Neutrophil (primary cell): ENCODE measurements around the gene NEMP2.

Experiments used
- H3K27ac ChIP-seq: fragments of 200-600 bp; sonication (generic); 2 replicates; pipeline ENCODE4 v1.5.1; 2016; ENCODE audit warnings: mild to moderate bottlenecking, moderate library complexity
- H3K27me3 ChIP-seq: fragments of 200-600 bp; sonication (generic); 2 replicates; pipeline ENCODE4 v1.6.0; 2016; ENCODE audit warnings: mild to moderate bottlenecking
- H3K36me3 ChIP-seq: fragments of 200-600 bp; sonication (generic); 2 replicates; pipeline ENCODE4 v1.5.1; 2017
- H3K4me1 ChIP-seq, 2 experiments: fragments of 200-600 bp in 1 of 2; sonication (generic) in 1 of 2; 1 replicate in 1 of 2; 2 replicates in 1 of 2; pipeline versions ENCODE4 v1.5.1 to v1.6.1; 2013 to 2016; ENCODE audit warnings: low read depth in 1 of 2, low read length in 1 of 2, mild to moderate bottlenecking in 1 of 2, moderate library complexity in 1 of 2; ENCODE audit not compliant: control insufficient read depth in 1 of 2, insufficient read depth in 1 of 2
- H3K4me3 ChIP-seq, 2 experiments: fragments of 200-600 bp in 1 of 2; sonication (generic) in 1 of 2; 1 replicate in 1 of 2; 2 replicates in 1 of 2; pipeline ENCODE4 v1.5.1; 2013 to 2016; ENCODE audit warnings: low read depth in 1 of 2, low read length in 1 of 2, mild to moderate bottlenecking in 1 of 2, moderate library complexity in 1 of 2
- H3K9me3 ChIP-seq: fragments of 200-600 bp; sonication (generic); 2 replicates; pipeline ENCODE4 v1.5.1; 2016
- TF ChIP-seq, protein P1 (sequence below): fragments of 200-600 bp; sonication (generic); IDR thresholded peaks from 2 replicates; pipeline ENCODE4 v1.5.1; 2016; ENCODE audit warnings: antibody characterized with exemption

NEMP2 gene

DNA sequence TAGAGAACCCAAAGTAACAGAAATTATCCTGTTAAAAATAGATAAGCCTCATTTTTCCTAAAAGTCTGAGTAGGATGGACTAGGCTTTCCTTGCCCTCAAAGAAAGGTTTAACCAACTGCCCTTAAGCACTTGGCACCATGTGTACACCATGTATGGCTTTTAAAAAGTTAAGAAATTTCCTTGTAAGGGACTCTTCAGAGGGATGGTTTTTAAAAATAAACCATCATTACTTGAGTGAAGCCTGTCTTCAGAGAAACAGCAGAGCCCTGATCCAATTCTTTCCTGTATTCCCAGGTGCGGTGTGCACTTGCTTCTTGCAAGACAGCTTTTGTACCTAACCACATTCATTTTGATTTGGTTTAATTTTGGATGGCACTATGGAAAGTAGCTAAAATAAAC is 1.1 kb upstream of the NEMP2 start:
- Histone ChIP-seq H3K36me3 (no peaks in the 10 kb centered on the region), H3K27me3 (no peaks in the 10 kb centered on the region), H3K4me3 (no peak overlapping the region), H3K27ac (no peak overlapping the region), H3K9me3 (peaks cover 5% of the 10 kb centered on the region), H3K4me1 (peaks cover 5 to 16% of the 10 kb centered on the region in 2 experiments)
- TF ChIP-seq, protein P1, sequence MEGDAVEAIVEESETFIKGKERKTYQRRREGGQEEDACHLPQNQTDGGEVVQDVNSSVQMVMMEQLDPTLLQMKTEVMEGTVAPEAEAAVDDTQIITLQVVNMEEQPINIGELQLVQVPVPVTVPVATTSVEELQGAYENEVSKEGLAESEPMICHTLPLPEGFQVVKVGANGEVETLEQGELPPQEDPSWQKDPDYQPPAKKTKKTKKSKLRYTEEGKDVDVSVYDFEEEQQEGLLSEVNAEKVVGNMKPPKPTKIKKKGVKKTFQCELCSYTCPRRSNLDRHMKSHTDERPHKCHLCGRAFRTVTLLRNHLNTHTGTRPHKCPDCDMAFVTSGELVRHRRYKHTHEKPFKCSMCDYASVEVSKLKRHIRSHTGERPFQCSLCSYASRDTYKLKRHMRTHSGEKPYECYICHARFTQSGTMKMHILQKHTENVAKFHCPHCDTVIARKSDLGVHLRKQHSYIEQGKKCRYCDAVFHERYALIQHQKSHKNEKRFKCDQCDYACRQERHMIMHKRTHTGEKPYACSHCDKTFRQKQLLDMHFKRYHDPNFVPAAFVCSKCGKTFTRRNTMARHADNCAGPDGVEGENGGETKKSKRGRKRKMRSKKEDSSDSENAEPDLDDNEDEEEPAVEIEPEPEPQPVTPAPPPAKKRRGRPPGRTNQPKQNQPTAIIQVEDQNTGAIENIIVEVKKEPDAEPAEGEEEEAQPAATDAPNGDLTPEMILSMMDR, result no peak

DNA sequence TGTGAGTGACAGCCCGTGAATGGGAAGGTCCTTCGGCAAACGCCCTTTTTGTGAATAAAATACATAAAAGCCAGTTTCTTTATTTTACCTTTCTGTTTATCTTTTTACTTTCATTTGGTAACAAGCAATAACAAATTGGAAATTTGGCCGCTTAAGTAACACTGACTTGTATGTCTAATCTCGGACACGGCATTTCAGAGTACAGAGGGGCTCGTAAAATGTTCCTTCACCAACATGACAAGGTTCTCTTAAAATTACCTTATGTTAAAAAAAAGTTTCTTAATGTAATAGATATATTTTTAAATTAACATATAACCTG is 558 bp upstream of the NEMP2 start:
- TF ChIP-seq, protein P1, result no peak
- Histone ChIP-seq H3K27ac (peak overlapping the region; percentile 78), H3K36me3 (no peaks in the 10 kb centered on the region), H3K4me3 (peak overlapping the region; percentile 72 to 92), H3K9me3 (peaks cover 1% of the 10 kb centered on the region), H3K4me1 (peaks cover 5 to 18% of the 10 kb centered on the region in 2 experiments), H3K27me3 (no peaks in the 10 kb centered on the region)

DNA sequence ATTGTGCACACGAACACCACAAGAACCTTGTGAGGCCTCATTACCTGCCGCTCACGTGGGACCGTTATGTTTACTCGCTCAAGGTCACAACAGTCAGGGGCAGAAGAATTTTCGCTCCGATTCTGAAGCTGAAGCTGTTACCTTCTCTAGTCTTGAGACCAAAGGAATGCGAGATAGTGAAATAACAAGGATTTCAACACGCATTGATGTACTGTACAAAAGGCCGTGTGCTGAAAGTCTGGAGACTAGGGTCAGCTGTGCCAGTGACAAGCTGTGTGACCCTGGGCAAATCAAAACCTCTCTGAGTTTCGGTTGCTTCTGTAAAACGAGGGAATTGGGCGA is 583 bp downstream of the NEMP2 start:
- Histone ChIP-seq H3K4me3 (peak overlapping the region; percentile 72 to 92), H3K27me3 (no peaks in the 10 kb centered on the region), H3K27ac (peak overlapping the region; percentile 78), H3K9me3 (no peaks in the 10 kb centered on the region), H3K36me3 (no peaks in the 10 kb centered on the region), H3K4me1 (peaks cover 10 to 29% of the 10 kb centered on the region in 2 experiments)
- TF ChIP-seq, protein P1, result no peak

DNA sequence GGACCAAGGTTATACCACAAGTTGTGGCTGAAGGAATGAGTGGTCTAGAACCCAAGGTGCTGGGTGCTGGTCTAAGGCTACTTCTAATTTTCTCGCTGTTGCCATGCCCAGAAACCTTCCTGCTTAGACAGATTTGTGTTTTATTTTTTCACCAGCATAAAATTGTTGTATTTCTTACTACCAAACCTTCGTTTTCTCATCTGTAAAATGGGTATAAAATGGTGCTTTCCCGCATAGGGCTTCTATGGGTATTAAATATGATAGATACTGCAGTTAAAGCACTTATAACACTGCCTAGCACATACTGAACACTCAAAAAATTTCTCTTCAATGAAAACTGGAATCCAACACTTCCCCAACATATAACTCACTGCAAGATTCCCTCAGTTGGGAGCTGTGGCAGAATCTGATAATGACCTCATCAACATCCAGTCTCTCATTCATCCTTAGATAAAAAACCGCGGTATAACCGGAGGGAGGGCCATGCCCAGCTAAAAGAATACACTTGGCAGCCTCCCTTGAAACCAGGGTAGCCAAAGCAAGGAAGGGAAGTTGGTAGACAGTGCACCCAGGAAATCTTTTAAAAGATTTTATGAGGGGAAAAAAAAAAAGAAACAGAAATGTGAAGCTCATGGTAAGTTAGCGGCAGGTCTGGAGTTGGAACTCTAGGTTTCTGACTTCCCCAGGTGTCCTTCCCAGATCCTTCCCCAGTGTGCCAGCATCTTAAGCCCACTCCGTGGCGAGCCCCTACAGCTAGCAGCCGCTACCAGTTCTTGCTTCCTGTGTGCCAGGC is 1.2 kb downstream of the NEMP2 start:
- Histone ChIP-seq H3K36me3 (no peaks in the 10 kb centered on the region), H3K4me1 (peaks cover 15 to 35% of the 10 kb centered on the region in 2 experiments), H3K27me3 (no peaks in the 10 kb centered on the region), H3K27ac (peak overlapping the region; percentile 78), H3K4me3 (peak overlapping the region; percentile 72 to 92), H3K9me3 (no peaks in the 10 kb centered on the region)
- TF ChIP-seq, protein P1, result no peak

DNA sequence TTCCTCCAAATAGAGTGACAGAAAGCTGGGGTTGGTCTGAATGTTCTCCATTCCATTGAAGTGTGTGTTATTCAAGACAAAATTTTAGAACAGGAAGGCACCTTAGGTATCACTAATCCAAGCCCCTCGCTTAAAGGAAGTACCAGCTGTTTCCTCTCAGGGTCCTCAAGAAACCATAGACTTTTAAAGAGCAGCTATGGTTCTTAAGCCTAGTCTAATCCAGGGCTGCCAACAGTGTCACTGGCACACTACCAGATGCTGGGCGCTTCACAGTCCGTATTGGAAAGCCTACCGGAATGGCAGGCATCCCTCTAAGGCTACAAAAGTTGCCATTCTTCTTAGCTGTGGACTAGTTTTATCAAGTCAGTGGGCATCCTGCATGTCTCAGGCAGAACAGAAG is 1.9 kb downstream of the NEMP2 start:
- H3K27me3 ChIP-seq, result no peaks in the 10 kb centered on the region
- H3K36me3 ChIP-seq, result no peaks in the 10 kb centered on the region
- no peak overlapping the region for H3K4me3 ChIP-seq
- no peak overlapping the region for H3K27ac ChIP-seq
- H3K4me1 ChIP-seq, result peaks cover 22 to 43% of the 10 kb centered on the region in 2 experiments
- TF ChIP-seq, protein P1, result no peak
- H3K9me3 ChIP-seq, result no peaks in the 10 kb centered on the region
